Measurements from ENCODE around the gene HACD1. TPM values are rescaled to one million over a fixed set of nuclear protein-coding genes. Genes with fewer than 3 reads are reported as not detected.

Gene HACD1
- total RNA-seq, 1 donor from 2014 or later, result 160 TPM

Other genes with a start within 250 kb of the HACD1 start
- 7.4 TPM for gene ST8SIA6, start 162.8 kb downstream of the HACD1 start, total RNA-seq
- gene STAM, start 26.8 kb upstream of the HACD1 start, total RNA-seq, result 22.8 TPM
- gene TMEM236, start 134.8 kb upstream of the HACD1 start, total RNA-seq, result 0.30 TPM
- 26.7 TPM for gene MRC1, start 192.0 kb upstream of the HACD1 start, total RNA-seq